A549 (cell line): ENCODE results near the gene NR2C2. TPM values are rescaled to one million over a fixed set of nuclear protein-coding genes. Genes with fewer than 3 reads are reported as not detected.

Source experiments
- ATAC-seq, 2 experiments: fragments of 200-7000 bp in 1 of 2; fragments of >200 bp in 1 of 2; cut with Nextera tagmentation in 1 of 2; cut with Tn5 transposase in 1 of 2; 3 replicates each; pipeline versions ENCODE4 v1.8.0 to v1.9.1; 2018 to 2020; ENCODE audit warnings: mild to moderate bottlenecking in 1 of 2, moderate library complexity in 1 of 2
- CTCF ChIA-PET: fragments of 300-600 bp; sonication (Branson Sonifier 250); formaldehyde crosslinking; extraction: SDS; loops from one replicate; lab custom pipeline; 2021; ENCODE audit warnings: antibody characterized with exemption, inconsistent platforms; lab: Yijun Ruan, JAX
- POLR2A ChIA-PET: fragments of 350-600 bp; formaldehyde crosslinking; extraction: SDS; loops from one replicate; lab custom pipeline; 2021; ENCODE audit warnings: antibody characterized with exemption, inconsistent platforms; lab: Yijun Ruan, JAX
- DNase-seq, 2 experiments: peaks; one replicate each; pipeline versions ENCODE4 v3.0.0 to v3.0.0-alpha.2; 2011 to 2016; ENCODE audit warnings: low read depth in 1 of 2, low spot score in 1 of 2
- FAIRE-seq: peaks from 2 replicates; lab custom pipeline; 2011; peaks lifted over from hg19 to GRCh38; lab: Jason Lieb, UNC
- H3K27ac ChIP-seq, 2 experiments: fragments of >200 bp; sonication (Bioruptor Twin); formaldehyde crosslinking; 3 replicates each; pipeline ENCODE4 v1.5.1; 2016 to 2017
- H3K4me1 ChIP-seq: fragments of >200 bp; sonication (Bioruptor Twin); formaldehyde crosslinking; 3 replicates; pipeline ENCODE4 v1.6.1; 2016
- H3K4me2 ChIP-seq: fragments of >200 bp; sonication (Bioruptor Twin); formaldehyde crosslinking; 3 replicates; pipeline ENCODE4 v1.6.1; 2016
- H3K4me3 ChIP-seq: fragments of >200 bp; sonication (Bioruptor Twin); formaldehyde crosslinking; 3 replicates; pipeline ENCODE4 v1.5.1; 2016
- H3K9me3 ChIP-seq: fragments of >200 bp; sonication (Bioruptor Twin); formaldehyde crosslinking; 3 replicates; pipeline ENCODE4 v1.6.1; 2016
- CBX2 ChIP-seq: fragments of 200-600 bp; sonication (generic); IDR thresholded peaks from 2 replicates; pipeline ENCODE4 v1.6.1; 2016; ENCODE audit warnings: low read depth, mild to moderate bottlenecking, borderline replicate concordance
- EP300 ChIP-seq, 2 experiments: fragments of >200 bp; sonication (Bioruptor Twin); formaldehyde crosslinking; IDR thresholded peaks; 2 replicates in 1 of 2; 3 replicates in 1 of 2; pipeline ENCODE4 v1.6.1; 2016 to 2017
- FOSL2 ChIP-seq, 2 experiments: fragments of 450-650 bp in 1 of 2; fragments of >200 bp in 1 of 2; sonication (Bioruptor Twin) in 1 of 2; formaldehyde crosslinking; IDR thresholded peaks; 2 replicates each; pipeline versions ENCODE4 v1.5.0 to v1.6.1; 2016 to 2020; ENCODE audit warnings: mild to moderate bottlenecking in 1 of 2, moderate library complexity in 1 of 2
- FOXS1 ChIP-seq: fragments of 250-450 bp; sonication (Bioruptor Pico); IDR thresholded peaks from 2 replicates; pipeline ENCODE4 v1.5.0; 2020; ENCODE audit warnings: mild to moderate bottlenecking, moderate library complexity
- GATA3 ChIP-seq: IDR thresholded peaks from 2 replicates; pipeline ENCODE4 v1.6.1; 2012; ENCODE audit warnings: borderline replicate concordance
- HMGXB4 ChIP-seq: fragments of 250-450 bp; sonication (Bioruptor Pico); IDR thresholded peaks from 2 replicates; pipeline ENCODE4 v1.5.0; 2021; ENCODE audit warnings: mild to moderate bottlenecking, moderate library complexity, borderline replicate concordance
- MYC ChIP-seq: IDR thresholded peaks from 2 replicates; pipeline ENCODE4 v1.6.1; 2012; ENCODE audit warnings: mild to moderate bottlenecking, inconsistent platforms, low read length, improper control_type of control experiment, borderline replicate concordance
- NR3C1 ChIP-seq: fragments of >200 bp; sonication (Bioruptor Twin); formaldehyde crosslinking; IDR thresholded peaks from 3 replicates; pipeline ENCODE4 v1.6.1; 2017
- WGBS: methylation state at CpG from one replicate; pipeline ENCODE4 v1.1.6; 2017; ENCODE audit errors: missing lambda C conversion rate; 5-methylcytosine and 5-hydroxymethylcytosine counted together
- polyA plus RNA-seq, 4 experiments: library from polyadenylated mRNA; depleted of rRNA in 3 of 4; stranded (reverse); fragments of >200 nt; fragmentation: RNase III in 1 of 4; extraction: RNeasy Plus Mini Kit Qiagen cat#74134 plus additional on column Dnase treatment in 1 of 4; gene quantifications; 2 replicates in 3 of 4; 3 replicates in 1 of 4; pipeline ENCODE4 v1.2.3, GENCODE V29; 2011 to 2017
- TF ChIP-seq, protein P1 (sequence below): fragments of 200-600 bp; sonication (generic); IDR thresholded peaks from 2 replicates; pipeline ENCODE4 v1.6.1; 2016; ENCODE audit warnings: antibody characterized with exemption, mild to moderate bottlenecking, moderate library complexity
- TF ChIP-seq, protein P2 (sequence below): fragments of >200 bp; sonication (Bioruptor Twin); formaldehyde crosslinking; IDR thresholded peaks from 3 replicates; pipeline ENCODE4 v1.6.1; 2016
- TF ChIP-seq, protein P3 (sequence below): fragments of >200 bp; sonication (Bioruptor Twin); formaldehyde crosslinking; IDR thresholded peaks from 3 replicates; pipeline ENCODE4 v1.5.1; 2016
- TF ChIP-seq, protein P4 (sequence below): IDR thresholded peaks from 2 replicates; pipeline ENCODE4 v1.6.1; 2012; ENCODE audit warnings: low read depth, borderline replicate concordance

NR2C2 gene
- polyA plus RNA-seq, 2 of the 4 experiments (the other 2 are of a cell fraction): 14.6 to 20.2 TPM

- 30% methylated on average over 5 of the region's 5 CpGs for WGBS
- no peak for DNase-seq
- Histone ChIP-seq H3K4me3 (peak overlapping the region; percentile 91), H3K27ac (peak overlapping the region; percentile 92 to 98), H3K9me3 (no peaks in the 10 kb centered on the region), H3K4me1 (peaks cover 24% of the 10 kb centered on the region)
- no peak for ATAC-seq
- FAIRE-seq: no peak
- TF ChIP-seq, protein P1, sequence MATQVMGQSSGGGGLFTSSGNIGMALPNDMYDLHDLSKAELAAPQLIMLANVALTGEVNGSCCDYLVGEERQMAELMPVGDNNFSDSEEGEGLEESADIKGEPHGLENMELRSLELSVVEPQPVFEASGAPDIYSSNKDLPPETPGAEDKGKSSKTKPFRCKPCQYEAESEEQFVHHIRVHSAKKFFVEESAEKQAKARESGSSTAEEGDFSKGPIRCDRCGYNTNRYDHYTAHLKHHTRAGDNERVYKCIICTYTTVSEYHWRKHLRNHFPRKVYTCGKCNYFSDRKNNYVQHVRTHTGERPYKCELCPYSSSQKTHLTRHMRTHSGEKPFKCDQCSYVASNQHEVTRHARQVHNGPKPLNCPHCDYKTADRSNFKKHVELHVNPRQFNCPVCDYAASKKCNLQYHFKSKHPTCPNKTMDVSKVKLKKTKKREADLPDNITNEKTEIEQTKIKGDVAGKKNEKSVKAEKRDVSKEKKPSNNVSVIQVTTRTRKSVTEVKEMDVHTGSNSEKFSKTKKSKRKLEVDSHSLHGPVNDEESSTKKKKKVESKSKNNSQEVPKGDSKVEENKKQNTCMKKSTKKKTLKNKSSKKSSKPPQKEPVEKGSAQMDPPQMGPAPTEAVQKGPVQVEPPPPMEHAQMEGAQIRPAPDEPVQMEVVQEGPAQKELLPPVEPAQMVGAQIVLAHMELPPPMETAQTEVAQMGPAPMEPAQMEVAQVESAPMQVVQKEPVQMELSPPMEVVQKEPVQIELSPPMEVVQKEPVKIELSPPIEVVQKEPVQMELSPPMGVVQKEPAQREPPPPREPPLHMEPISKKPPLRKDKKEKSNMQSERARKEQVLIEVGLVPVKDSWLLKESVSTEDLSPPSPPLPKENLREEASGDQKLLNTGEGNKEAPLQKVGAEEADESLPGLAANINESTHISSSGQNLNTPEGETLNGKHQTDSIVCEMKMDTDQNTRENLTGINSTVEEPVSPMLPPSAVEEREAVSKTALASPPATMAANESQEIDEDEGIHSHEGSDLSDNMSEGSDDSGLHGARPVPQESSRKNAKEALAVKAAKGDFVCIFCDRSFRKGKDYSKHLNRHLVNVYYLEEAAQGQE: no peak
- TF ChIP-seq GATA3: no peak
- TF ChIP-seq, all 56 proteins: peak for 0
- CTCF ChIA-PET: no interaction called here
- peak overlapping the region; percentile 82 for H3K4me2 ChIP-seq
- POLR2A ChIA-PET: no interaction called here
These were observed 1.7 kb downstream of the NR2C2 start for GRCh38 chr3:14949126-14949525.

DNA sequence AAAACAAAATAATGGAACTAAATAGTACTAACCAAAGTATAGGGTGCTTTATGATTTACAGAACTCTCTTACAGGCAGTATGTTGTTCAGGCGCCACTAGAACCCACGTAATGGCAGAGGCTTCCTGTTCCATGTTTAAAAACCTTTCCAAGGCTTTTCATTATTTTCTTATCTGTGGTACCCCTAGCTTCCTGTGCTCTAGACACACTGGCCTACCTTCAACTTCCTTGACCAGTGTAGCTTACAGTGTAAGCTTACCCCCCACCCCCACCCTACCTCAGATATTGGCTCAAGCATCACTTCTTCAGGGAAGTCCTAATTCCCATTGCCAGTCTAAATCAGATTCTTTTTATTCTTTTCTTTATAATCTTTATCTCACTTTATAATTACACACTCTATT lies 2.9 kb downstream of the NR2C2 start:
- Histone ChIP-seq H3K27ac (no peak overlapping the region), H3K9me3 (no peaks in the 10 kb centered on the region), H3K4me3 (no peak overlapping the region), H3K4me2 (no peak overlapping the region), H3K4me1 (peaks cover 24% of the 10 kb centered on the region)
- no peak for ATAC-seq
- 92% methylated on average over 2 of the region's 2 CpGs for WGBS
- CTCF ChIA-PET: interaction anchor here (0.6 kb wide), 1 partner anchor 46 kb away, joined by 4 read pairs; no protein-coding TSS in a partner anchor
- no peak for TF ChIP-seq MYC
- TF ChIP-seq FOSL2 (IDR thresholded peaks at IDR 0.05): no peak
- no peak for TF ChIP-seq FOSL2 (CRISPR knock-in tag; IDR thresholded peaks at IDR 0.05)
- TF ChIP-seq, protein P2, sequence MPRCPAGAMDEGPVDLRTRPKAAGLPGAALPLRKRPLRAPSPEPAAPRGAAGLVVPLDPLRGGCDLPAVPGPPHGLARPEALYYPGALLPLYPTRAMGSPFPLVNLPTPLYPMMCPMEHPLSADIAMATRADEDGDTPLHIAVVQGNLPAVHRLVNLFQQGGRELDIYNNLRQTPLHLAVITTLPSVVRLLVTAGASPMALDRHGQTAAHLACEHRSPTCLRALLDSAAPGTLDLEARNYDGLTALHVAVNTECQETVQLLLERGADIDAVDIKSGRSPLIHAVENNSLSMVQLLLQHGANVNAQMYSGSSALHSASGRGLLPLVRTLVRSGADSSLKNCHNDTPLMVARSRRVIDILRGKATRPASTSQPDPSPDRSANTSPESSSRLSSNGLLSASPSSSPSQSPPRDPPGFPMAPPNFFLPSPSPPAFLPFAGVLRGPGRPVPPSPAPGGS: no peak
- TF ChIP-seq NR3C1: no peak
- TF ChIP-seq, protein P3, sequence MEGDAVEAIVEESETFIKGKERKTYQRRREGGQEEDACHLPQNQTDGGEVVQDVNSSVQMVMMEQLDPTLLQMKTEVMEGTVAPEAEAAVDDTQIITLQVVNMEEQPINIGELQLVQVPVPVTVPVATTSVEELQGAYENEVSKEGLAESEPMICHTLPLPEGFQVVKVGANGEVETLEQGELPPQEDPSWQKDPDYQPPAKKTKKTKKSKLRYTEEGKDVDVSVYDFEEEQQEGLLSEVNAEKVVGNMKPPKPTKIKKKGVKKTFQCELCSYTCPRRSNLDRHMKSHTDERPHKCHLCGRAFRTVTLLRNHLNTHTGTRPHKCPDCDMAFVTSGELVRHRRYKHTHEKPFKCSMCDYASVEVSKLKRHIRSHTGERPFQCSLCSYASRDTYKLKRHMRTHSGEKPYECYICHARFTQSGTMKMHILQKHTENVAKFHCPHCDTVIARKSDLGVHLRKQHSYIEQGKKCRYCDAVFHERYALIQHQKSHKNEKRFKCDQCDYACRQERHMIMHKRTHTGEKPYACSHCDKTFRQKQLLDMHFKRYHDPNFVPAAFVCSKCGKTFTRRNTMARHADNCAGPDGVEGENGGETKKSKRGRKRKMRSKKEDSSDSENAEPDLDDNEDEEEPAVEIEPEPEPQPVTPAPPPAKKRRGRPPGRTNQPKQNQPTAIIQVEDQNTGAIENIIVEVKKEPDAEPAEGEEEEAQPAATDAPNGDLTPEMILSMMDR: no peak
- no peak for TF ChIP-seq CBX2
- TF ChIP-seq, protein P4, sequence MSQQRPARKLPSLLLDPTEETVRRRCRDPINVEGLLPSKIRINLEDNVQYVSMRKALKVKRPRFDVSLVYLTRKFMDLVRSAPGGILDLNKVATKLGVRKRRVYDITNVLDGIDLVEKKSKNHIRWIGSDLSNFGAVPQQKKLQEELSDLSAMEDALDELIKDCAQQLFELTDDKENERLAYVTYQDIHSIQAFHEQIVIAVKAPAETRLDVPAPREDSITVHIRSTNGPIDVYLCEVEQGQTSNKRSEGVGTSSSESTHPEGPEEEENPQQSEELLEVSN: no peak
- TF ChIP-seq EP300 (IDR thresholded peaks at IDR 0.05): no peak
- no peak for TF ChIP-seq FOXS1 (CRISPR knock-in tag)
- no peak for TF ChIP-seq HMGXB4 (CRISPR knock-in tag)
- no peak for DNase-seq
- POLR2A ChIA-PET: no interaction called here
- FAIRE-seq: no peak
